CD14-positive monocyte (primary cell): ENCODE measurements around the gene GNAZ. TPM values are rescaled to one million over a fixed set of nuclear protein-coding genes. Genes with fewer than 3 reads are reported as not detected.

Experiments
- DNase-seq, 3 donors: peaks; one replicate each; pipeline ENCODE4 v3.0.0-alpha.2; 2011 to 2022
- H2AFZ ChIP-seq: 2 replicates; pipeline ENCODE4 v1.6.0; 2012; ENCODE audit warnings: mild to moderate bottlenecking, low read depth, low read length, inconsistent platforms; ENCODE audit not compliant: insufficient read depth, poor library complexity, severe bottlenecking
- H3K27ac ChIP-seq, 2 donors: 1 replicate in 1 of 2; 2 replicates in 1 of 2; pipeline ENCODE4 v1.5.1; 2012 to 2013; ENCODE audit warnings: low read length in 2 of 2, control low read depth in 1 of 2, inconsistent platforms in 1 of 2, low read depth in 1 of 2, mild to moderate bottlenecking in 1 of 2
- H3K27me3 ChIP-seq, 2 donors: one replicate each; pipeline versions ENCODE4 v1.6.0 to v1.6.1; 2011 to 2013; ENCODE audit warnings: low read length in 2 of 2; ENCODE audit not compliant: control insufficient read depth in 2 of 2, insufficient read depth in 2 of 2
- H3K36me3 ChIP-seq, 2 donors: replicated peaks in 1 of 2; 1 replicate in 1 of 2; 2 replicates in 1 of 2; pipeline versions ENCODE4 v1.5.1 to v1.6.1; 2012 to 2013; ENCODE audit warnings: low read length in 2 of 2, control low read depth in 1 of 2, inconsistent platforms in 1 of 2, mild to moderate bottlenecking in 1 of 2; ENCODE audit not compliant: insufficient read depth in 2 of 2, control insufficient read depth in 1 of 2
- H3K4me1 ChIP-seq, 2 donors: 1 replicate in 1 of 2; 2 replicates in 1 of 2; pipeline versions ENCODE4 v1.5.1 to v1.6.1; 2012 to 2013; ENCODE audit warnings: low read length in 2 of 2, control low read depth in 1 of 2, inconsistent platforms in 1 of 2, mild to moderate bottlenecking in 1 of 2, moderate library complexity in 1 of 2; ENCODE audit not compliant: insufficient read depth in 2 of 2, control insufficient read depth in 1 of 2
- H3K4me2 ChIP-seq: replicated peaks from 2 replicates; pipeline ENCODE3; 2012; ENCODE audit warnings: low read length, moderate library complexity, mild to moderate bottlenecking; ENCODE audit not compliant: poor library complexity, severe bottlenecking; ENCODE audit errors: extremely low read depth
- H3K4me3 ChIP-seq, 3 experiments: fragments of 200-600 bp in 1 of 3; sonication (generic) in 1 of 3; replicated peaks in 1 of 3; 1 replicate in 2 of 3; 2 replicates in 1 of 3; pipeline ENCODE4 v1.5.1; 2011 to 2013; ENCODE audit warnings: low read length in 3 of 3, mild to moderate bottlenecking in 3 of 3, control low read depth in 2 of 3, low read depth in 2 of 3, inconsistent platforms in 1 of 3, moderate library complexity in 1 of 3
- H3K79me2 ChIP-seq: 2 replicates; pipeline ENCODE4 v1.6.0; 2012; ENCODE audit warnings: mild to moderate bottlenecking, control low read depth, inconsistent platforms, low read length, moderate library complexity; ENCODE audit not compliant: insufficient read depth
- H3K9ac ChIP-seq: 2 replicates; pipeline ENCODE4 v1.6.0; 2017; ENCODE audit warnings: low read length, mild to moderate bottlenecking; ENCODE audit not compliant: insufficient read depth, poor library complexity, severe bottlenecking
- H3K9me3 ChIP-seq, 2 donors: replicated peaks in 1 of 2; 1 replicate in 1 of 2; 2 replicates in 1 of 2; pipeline versions ENCODE4 v1.5.1 to v1.6.1; 2012 to 2013; ENCODE audit warnings: low read length in 2 of 2, control low read depth in 1 of 2; ENCODE audit not compliant: control insufficient read depth in 1 of 2, insufficient read depth in 1 of 2
- H4K20me1 ChIP-seq: 2 replicates; pipeline ENCODE4 v1.6.0; 2012; ENCODE audit warnings: mild to moderate bottlenecking, low read length, control low read depth, moderate library complexity; ENCODE audit not compliant: insufficient read depth
- H3K27ac Mint-ChIP-seq, 7 donors: one replicate each; pipeline ENCODE4 v1.8.0; 2020; ENCODE audit warnings: mild to moderate bottlenecking in 7 of 7, mixed read lengths in 7 of 7, moderate library complexity in 6 of 7, inconsistent platforms in 2 of 7
- H3K27me3 Mint-ChIP-seq, 3 donors: one replicate each; pipeline ENCODE4 v1.8.0; 2021 to 2022; ENCODE audit warnings: low read depth in 3 of 3, mild to moderate bottlenecking in 3 of 3, mixed read lengths in 3 of 3, moderate library complexity in 3 of 3, inconsistent platforms in 1 of 3
- H3K36me3 Mint-ChIP-seq, 2 donors: one replicate each; pipeline ENCODE4 v1.8.0; 2020; ENCODE audit warnings: mixed read lengths in 2 of 2, inconsistent platforms in 1 of 2, mild to moderate bottlenecking in 1 of 2
- H3K4me1 Mint-ChIP-seq: one replicate; pipeline ENCODE4 v1.8.0; 2020; ENCODE audit warnings: mild to moderate bottlenecking, mixed read lengths
- H3K4me3 Mint-ChIP-seq, 2 donors: one replicate each; pipeline ENCODE4 v1.8.0; 2020; ENCODE audit warnings: mild to moderate bottlenecking in 2 of 2, mixed read lengths in 2 of 2, moderate library complexity in 1 of 2
- H3K9me3 Mint-ChIP-seq, 7 donors: one replicate each; pipeline ENCODE4 v1.8.0; 2020 to 2022; ENCODE audit warnings: mixed read lengths in 7 of 7, mild to moderate bottlenecking in 6 of 7, moderate library complexity in 6 of 7, inconsistent platforms in 2 of 7
- WGBS: methylation state at CpG from one replicate; pipeline ENCODE4 v1.1.5; 2013; ENCODE audit warnings: missing lambda C conversion rate; ENCODE audit not compliant: insufficient coverage; 5-methylcytosine and 5-hydroxymethylcytosine counted together
- intact Hi-C, 2 donors: fragments of 100-400 bp; cut with micrococcal nuclease; formaldehyde crosslinking; loops; one replicate each; pipeline versions ENCODE4 v1.15.0 to v1.15.1; 2023
- polyA plus RNA-seq, 3 donors: library from polyadenylated mRNA; depleted of rRNA in 1 of 3; unstranded in 2 of 3; stranded (reverse) in 1 of 3; fragments of 300-500 nt in 2 of 3; fragments of >200 nt in 1 of 3; fragmentation: Illumina TruSeq in 2 of 3; gene quantifications; 1 replicate in 2 of 3; 2 replicates in 1 of 3; pipeline ENCODE4 v1.2.3, GENCODE V29; 2012 to 2021
- TF ChIP-seq, protein P1 (sequence below): fragments of 200-600 bp; IDR thresholded peaks from one replicate; pipeline ENCODE4 v1.8.0; 2022; ENCODE audit warnings: antibody characterized with exemption, mild to moderate bottlenecking

Gene GNAZ
- polyA plus RNA-seq, 3 donors = 0.04 to 0.05 TPM; not detected in 1

DNA sequence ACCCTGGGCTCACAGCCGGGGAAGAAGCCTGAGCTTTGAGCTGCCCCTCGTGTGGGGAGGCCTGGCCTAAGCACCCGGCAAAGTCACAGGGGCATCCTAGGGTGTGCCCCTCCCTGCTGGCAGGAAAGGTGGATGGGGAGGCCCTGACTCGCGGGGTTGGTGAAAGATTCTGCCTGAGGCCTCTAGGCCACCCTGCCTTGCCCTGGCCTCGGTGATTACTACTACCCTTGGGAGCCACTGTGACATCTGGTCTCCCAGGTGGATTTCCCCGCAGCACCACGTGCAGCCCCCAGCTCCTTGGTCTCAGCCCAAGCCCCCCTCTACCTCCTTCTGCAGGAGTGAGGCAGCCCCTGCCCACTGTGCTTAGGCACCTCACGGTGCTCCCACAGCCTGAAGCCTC, 23.9 kb downstream of the GNAZ start:
- Histone ChIP-seq H3K4me2 (no peak overlapping the region), H3K27me3 (no peaks in the 10 kb centered on the region), H3K4me3 (no peak overlapping the region), H3K79me2 (no peaks in the 10 kb centered on the region), H4K20me1 (no peaks in the 10 kb centered on the region), H2AFZ (no peak overlapping the region), H3K27ac (no peak overlapping the region), H3K4me1 (no peaks in the 10 kb centered on the region), H3K36me3 (no peaks in the 10 kb centered on the region), H3K9ac (no peak overlapping the region), H3K9me3 (no peaks in the 10 kb centered on the region)
- no peak overlapping the region for H3K27ac Mint-ChIP-seq
- H3K27me3 Mint-ChIP-seq = peaks cover 0 to 6% (median 1%) of the 10 kb centered on the region in 3 donors
- TF ChIP-seq, protein P1, sequence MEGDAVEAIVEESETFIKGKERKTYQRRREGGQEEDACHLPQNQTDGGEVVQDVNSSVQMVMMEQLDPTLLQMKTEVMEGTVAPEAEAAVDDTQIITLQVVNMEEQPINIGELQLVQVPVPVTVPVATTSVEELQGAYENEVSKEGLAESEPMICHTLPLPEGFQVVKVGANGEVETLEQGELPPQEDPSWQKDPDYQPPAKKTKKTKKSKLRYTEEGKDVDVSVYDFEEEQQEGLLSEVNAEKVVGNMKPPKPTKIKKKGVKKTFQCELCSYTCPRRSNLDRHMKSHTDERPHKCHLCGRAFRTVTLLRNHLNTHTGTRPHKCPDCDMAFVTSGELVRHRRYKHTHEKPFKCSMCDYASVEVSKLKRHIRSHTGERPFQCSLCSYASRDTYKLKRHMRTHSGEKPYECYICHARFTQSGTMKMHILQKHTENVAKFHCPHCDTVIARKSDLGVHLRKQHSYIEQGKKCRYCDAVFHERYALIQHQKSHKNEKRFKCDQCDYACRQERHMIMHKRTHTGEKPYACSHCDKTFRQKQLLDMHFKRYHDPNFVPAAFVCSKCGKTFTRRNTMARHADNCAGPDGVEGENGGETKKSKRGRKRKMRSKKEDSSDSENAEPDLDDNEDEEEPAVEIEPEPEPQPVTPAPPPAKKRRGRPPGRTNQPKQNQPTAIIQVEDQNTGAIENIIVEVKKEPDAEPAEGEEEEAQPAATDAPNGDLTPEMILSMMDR = no peak
- no peak for DNase-seq
- intact Hi-C loops = no loop called here
- H3K4me3 Mint-ChIP-seq = no peak overlapping the region
- no peaks in the 10 kb centered on the region for H3K4me1 Mint-ChIP-seq
- H3K9me3 Mint-ChIP-seq = peaks cover 0 to 3% (median 0%) of the 10 kb centered on the region in 7 donors
- WGBS = 93% methylated on average over 7 of the region's 9 CpGs
- H3K36me3 Mint-ChIP-seq = no peaks in the 10 kb centered on the region

DNA sequence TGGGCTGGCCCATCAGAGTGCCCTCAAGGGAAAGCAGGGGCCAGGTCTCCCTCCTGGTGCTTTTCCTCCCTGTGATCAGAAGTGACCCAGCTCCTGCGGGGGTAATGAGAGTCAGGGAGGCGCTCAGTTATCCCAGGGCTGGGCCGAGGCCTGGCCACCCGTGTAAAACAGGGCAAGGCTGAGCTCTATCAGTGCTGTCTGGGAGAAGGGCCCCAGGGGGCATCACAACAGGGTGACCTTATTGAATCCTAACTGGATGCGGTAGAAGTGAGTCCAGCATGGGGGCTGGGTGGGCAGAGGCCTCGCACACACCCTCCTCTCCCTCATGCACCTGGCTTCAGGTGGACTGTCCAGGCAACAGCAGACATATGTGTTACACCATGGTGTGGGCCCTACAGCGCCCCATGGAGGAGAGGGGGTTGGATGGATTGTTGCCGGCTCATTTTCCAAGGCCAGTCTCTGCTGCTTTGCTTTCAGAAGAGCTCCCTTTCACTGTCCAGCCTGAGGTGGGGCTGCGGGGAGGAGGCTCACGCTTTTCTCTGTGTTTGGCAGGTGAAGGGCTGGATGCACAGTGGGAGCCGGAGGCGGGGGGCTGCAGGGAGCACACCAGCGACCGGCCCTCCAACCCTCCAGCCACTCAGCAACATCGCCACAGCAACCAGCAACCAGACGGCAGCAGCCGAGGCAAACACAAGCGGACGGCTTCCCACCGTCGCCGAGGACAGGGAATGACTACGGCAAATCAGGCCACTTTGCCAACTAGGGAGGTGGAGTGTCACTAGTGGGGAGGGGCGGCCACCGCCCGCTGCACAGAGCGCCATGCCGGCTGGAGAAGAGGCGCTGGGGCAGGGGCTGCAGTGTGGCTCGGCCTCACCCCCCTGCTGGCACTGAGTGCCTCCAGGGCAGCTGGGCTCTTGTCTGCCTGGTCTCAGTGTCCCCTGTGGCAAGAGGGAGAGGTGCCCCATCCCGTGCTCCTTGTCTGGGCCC, 24.7 kb downstream of the GNAZ start:
- intact Hi-C loops = no loop called here
- H3K4me2 ChIP-seq = no peak overlapping the region
- no peaks in the 10 kb centered on the region for H4K20me1 ChIP-seq
- peaks cover 0 to 3% (median 0%) of the 10 kb centered on the region in 7 donors for H3K9me3 Mint-ChIP-seq
- H3K9me3 ChIP-seq = no peaks in the 10 kb centered on the region
- no peak overlapping the region for H3K27ac Mint-ChIP-seq
- no peak overlapping the region for H3K9ac ChIP-seq
- WGBS = 98% methylated on average over 15 of the region's 31 CpGs
- H3K4me1 ChIP-seq = no peaks in the 10 kb centered on the region
- H3K36me3 Mint-ChIP-seq = no peaks in the 10 kb centered on the region
- peaks cover 0 to 6% (median 1%) of the 10 kb centered on the region in 3 donors for H3K27me3 Mint-ChIP-seq
- no peak for DNase-seq
- no peaks in the 10 kb centered on the region for H3K36me3 ChIP-seq
- no peak overlapping the region for H3K27ac ChIP-seq
- no peak overlapping the region for H2AFZ ChIP-seq
- no peaks in the 10 kb centered on the region for H3K79me2 ChIP-seq
- TF ChIP-seq, protein P1 = no peak
- no peak overlapping the region for H3K4me3 Mint-ChIP-seq
- H3K4me1 Mint-ChIP-seq = no peaks in the 10 kb centered on the region
- H3K27me3 ChIP-seq = no peaks in the 10 kb centered on the region
- H3K4me3 ChIP-seq = no peak overlapping the region
